GM21619 (cell line): ENCODE measurements around the gene SPINT3.

ENCODE experiments used
- ATAC-seq: cut with Tn5 transposase; IDR thresholded peaks from one replicate; pipeline ENCODE4 v1.9.1; 2021; ENCODE audit not compliant: unreplicated experiment

Gene SPINT3

DNA sequence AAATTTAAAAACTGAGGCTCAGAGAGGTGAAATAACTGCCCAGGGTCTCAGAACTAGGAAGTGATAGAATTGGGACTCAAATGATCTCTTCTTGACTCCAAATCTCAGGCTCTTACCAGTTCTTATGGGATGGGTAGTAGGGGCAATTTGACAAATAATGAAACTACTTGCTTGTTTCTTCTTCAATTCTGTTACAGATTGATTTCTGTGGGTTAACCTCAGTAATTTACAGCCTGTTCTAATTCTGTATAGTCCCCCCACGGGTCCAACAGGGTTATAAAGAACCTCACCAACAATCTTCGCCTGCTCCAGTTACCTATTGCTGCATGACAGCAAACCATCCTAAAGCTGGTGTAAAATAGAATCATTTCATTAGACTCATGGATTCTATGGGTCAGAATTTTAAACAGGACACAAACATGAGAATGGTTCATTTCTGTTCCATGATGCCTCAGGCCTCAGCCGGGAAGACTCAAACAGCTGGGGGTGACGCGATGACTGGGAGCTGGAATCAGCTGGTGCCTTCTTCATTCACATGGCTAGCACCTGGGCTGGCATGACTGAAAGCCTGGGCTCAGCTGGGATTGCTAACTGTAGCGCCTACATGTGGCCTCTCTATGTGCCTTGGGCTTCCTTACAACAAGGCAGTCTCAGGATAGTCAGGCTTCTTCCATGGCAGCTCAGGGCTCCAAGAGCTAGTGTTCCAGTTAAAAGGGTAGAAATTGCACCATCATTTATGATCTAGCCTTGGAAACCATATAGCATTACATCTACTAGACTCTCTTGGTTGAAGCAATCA is 52.5 kb downstream of the SPINT3 start:
- ATAC-seq: no peak
